Measurements from ENCODE around the gene LYZL4. TPM values are rescaled to one million over a fixed set of nuclear protein-coding genes. Genes with fewer than 3 reads are reported as not detected.

The LYZL4 gene
- total and polyA plus RNA-seq, 4 donors: not detected

DNA sequence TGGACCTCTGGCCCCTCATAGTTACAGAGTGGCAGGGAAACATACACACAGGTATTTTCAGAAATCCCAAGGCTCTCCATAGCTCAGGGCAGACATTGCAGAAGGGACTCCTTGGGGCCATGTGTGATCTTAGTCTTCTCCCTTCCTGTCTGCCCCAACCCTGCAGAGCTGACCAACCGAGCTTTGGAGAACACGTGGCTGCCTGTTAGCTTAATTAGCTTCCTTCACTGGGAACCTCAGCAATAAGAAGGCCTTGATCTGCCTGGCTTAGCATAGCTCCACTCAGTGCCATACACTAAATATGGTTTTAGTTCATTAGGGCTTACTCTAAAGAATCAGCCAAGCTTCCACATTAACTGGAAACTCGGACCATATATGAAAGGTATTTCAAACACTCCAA is 12.3 kb downstream of the LYZL4 start:
- Histone ChIP-seq H3K9me3 (ENCODE audit: control insufficient read depth in 4 of 4, low read length in 3 of 4) (no peaks in the 10 kb centered on the region), H3K4me1 (ENCODE audit: control insufficient read depth in 4 of 4, insufficient read depth in 4 of 4, low read length in 3 of 4) (no peaks in the 10 kb centered on the region), H3K27me3 (ENCODE audit: control insufficient read depth in 4 of 4, insufficient read depth in 4 of 4, low read length in 3 of 4) (no peaks in the 10 kb centered on the region), H3K36me3 (ENCODE audit: control insufficient read depth in 4 of 4, insufficient read depth in 3 of 4, low read depth in 1 of 4, low read length in 3 of 4) (no peaks in the 10 kb centered on the region), H3K4me3 (ENCODE audit: low read depth in 1 of 3, low read length in 3 of 3) (no peak overlapping the region), H3K27ac (ENCODE audit: low read depth in 1 of 2, low read length in 2 of 2) (no peak overlapping the region), H3K9ac (ENCODE audit: low read depth in 1 of 2, low read length in 2 of 2) (no peak overlapping the region)
- 76% methylated on average over 3 of the region's 3 CpGs for WGBS
- no peak for DNase-seq (ENCODE audit: low spot score)
- no peak for TF ChIP-seq TAF1 (conservative IDR thresholded peaks at IDR 0.05)
- TF ChIP-seq, protein P1, sequence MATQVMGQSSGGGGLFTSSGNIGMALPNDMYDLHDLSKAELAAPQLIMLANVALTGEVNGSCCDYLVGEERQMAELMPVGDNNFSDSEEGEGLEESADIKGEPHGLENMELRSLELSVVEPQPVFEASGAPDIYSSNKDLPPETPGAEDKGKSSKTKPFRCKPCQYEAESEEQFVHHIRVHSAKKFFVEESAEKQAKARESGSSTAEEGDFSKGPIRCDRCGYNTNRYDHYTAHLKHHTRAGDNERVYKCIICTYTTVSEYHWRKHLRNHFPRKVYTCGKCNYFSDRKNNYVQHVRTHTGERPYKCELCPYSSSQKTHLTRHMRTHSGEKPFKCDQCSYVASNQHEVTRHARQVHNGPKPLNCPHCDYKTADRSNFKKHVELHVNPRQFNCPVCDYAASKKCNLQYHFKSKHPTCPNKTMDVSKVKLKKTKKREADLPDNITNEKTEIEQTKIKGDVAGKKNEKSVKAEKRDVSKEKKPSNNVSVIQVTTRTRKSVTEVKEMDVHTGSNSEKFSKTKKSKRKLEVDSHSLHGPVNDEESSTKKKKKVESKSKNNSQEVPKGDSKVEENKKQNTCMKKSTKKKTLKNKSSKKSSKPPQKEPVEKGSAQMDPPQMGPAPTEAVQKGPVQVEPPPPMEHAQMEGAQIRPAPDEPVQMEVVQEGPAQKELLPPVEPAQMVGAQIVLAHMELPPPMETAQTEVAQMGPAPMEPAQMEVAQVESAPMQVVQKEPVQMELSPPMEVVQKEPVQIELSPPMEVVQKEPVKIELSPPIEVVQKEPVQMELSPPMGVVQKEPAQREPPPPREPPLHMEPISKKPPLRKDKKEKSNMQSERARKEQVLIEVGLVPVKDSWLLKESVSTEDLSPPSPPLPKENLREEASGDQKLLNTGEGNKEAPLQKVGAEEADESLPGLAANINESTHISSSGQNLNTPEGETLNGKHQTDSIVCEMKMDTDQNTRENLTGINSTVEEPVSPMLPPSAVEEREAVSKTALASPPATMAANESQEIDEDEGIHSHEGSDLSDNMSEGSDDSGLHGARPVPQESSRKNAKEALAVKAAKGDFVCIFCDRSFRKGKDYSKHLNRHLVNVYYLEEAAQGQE (IDR thresholded peaks at IDR 0.05): no peak
- no peak for TF ChIP-seq RAD21 (IDR thresholded peaks at IDR 0.05)
- no peak for TF ChIP-seq HNF4G (IDR thresholded peaks at IDR 0.05)
- no peak for TF ChIP-seq FOXA2 (IDR thresholded peaks at IDR 0.05)
- no peak for TF ChIP-seq YY1 (IDR thresholded peaks at IDR 0.05)
- TF ChIP-seq, protein P2, sequence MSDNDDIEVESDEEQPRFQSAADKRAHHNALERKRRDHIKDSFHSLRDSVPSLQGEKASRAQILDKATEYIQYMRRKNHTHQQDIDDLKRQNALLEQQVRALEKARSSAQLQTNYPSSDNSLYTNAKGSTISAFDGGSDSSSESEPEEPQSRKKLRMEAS (IDR thresholded peaks at IDR 0.05): no peak
- no peak for TF ChIP-seq NR2F2 (IDR thresholded peaks at IDR 0.05)
- no peak for TF ChIP-seq JUND (IDR thresholded peaks at IDR 0.05)
- no peak for TF ChIP-seq RXRA (IDR thresholded peaks at IDR 0.05)
- TF ChIP-seq SP1 (IDR thresholded peaks at IDR 0.05): no peak
- no peak for TF ChIP-seq EGR1 (IDR thresholded peaks at IDR 0.05; ENCODE audit: low read depth in 2 of 2)
- no peak for TF ChIP-seq GABPA (IDR thresholded peaks at IDR 0.05 in 1 of 2, conservative IDR thresholded peaks at IDR 0.05 in 1 of 2)
- TF ChIP-seq, protein P3, sequence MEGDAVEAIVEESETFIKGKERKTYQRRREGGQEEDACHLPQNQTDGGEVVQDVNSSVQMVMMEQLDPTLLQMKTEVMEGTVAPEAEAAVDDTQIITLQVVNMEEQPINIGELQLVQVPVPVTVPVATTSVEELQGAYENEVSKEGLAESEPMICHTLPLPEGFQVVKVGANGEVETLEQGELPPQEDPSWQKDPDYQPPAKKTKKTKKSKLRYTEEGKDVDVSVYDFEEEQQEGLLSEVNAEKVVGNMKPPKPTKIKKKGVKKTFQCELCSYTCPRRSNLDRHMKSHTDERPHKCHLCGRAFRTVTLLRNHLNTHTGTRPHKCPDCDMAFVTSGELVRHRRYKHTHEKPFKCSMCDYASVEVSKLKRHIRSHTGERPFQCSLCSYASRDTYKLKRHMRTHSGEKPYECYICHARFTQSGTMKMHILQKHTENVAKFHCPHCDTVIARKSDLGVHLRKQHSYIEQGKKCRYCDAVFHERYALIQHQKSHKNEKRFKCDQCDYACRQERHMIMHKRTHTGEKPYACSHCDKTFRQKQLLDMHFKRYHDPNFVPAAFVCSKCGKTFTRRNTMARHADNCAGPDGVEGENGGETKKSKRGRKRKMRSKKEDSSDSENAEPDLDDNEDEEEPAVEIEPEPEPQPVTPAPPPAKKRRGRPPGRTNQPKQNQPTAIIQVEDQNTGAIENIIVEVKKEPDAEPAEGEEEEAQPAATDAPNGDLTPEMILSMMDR (IDR thresholded peaks at IDR 0.05; ENCODE audit: low read depth, low read length, missing input control): no peak
- no peak for TF ChIP-seq FOXA1 (IDR thresholded peaks at IDR 0.05)
- TF ChIP-seq, protein P4, sequence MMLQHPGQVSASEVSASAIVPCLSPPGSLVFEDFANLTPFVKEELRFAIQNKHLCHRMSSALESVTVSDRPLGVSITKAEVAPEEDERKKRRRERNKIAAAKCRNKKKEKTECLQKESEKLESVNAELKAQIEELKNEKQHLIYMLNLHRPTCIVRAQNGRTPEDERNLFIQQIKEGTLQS (IDR thresholded peaks at IDR 0.05): no peak
- TF ChIP-seq, protein P5, sequence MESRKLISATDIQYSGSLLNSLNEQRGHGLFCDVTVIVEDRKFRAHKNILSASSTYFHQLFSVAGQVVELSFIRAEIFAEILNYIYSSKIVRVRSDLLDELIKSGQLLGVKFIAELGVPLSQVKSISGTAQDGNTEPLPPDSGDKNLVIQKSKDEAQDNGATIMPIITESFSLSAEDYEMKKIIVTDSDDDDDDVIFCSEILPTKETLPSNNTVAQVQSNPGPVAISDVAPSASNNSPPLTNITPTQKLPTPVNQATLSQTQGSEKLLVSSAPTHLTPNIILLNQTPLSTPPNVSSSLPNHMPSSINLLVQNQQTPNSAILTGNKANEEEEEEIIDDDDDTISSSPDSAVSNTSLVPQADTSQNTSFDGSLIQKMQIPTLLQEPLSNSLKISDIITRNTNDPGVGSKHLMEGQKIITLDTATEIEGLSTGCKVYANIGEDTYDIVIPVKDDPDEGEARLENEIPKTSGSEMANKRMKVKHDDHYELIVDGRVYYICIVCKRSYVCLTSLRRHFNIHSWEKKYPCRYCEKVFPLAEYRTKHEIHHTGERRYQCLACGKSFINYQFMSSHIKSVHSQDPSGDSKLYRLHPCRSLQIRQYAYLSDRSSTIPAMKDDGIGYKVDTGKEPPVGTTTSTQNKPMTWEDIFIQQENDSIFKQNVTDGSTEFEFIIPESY (IDR thresholded peaks at IDR 0.05): no peak
- no peak for TF ChIP-seq HNF4A (conservative IDR thresholded peaks at IDR 0.05)

Measured in liver (tissue), 9 donors.